ENCODE measurements around the gene GALNT7. TPM values are rescaled to one million over a fixed set of nuclear protein-coding genes. Genes with fewer than 3 reads are reported as not detected.

GALNT7 gene
- total and polyA plus RNA-seq, 2 donors (not counting 3 experiments of a cell fraction or from before 2014, with no cell fraction given), result 19.6 to 54.6 TPM

DNA sequence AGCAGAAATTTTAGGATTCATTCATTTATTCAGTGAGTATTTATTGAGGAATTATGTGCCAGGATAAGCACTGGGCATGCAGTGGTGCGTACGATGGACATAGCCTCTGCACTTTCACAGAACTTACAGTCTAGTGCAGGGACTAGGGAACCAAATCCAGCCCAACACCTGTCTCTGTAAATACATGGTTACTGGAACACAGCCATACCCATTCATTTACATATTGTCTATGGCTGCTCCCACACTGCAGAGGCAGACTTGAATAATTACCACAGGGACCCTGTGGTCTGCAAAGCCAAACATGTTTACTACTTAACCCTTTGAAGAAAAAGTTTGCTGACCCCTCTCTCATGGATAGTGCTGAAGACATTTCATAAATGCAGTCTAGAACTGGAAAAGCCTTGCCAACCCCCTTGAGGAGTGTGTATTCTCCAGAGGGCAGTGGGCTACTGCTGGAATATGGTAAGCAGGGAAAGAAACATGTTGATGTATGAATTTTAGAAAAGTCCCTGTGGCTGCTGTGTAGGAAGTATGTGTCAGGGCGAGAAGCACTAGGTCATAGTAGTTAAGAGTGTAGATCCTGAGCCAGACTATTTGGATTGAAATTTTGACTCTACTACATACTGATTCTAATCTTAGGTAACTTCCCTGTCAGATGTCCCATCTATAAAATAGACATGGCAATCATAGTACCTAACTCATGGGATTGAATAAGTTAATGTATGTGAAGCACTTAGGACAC lies 75.5 kb downstream of the GALNT7 start:
- CTCF ChIA-PET, result no interaction called here
- FAIRE-seq, result no peak
- Histone ChIP-seq H3K4me2 (ENCODE audit: insufficient read depth, low read length) (no peak overlapping the region), H4K20me1 (replicated peaks; ENCODE audit: control insufficient read depth, extremely low read depth, insufficient read depth, low read length) (no peaks in the 10 kb centered on the region), H3K4me1 (ENCODE audit: control insufficient read depth, extremely low read depth, insufficient read depth, low read length) (peaks cover 6% of the 10 kb centered on the region), H3K36me3 (ENCODE audit: control insufficient read depth in 2 of 2, extremely low read depth in 1 of 2, insufficient read depth in 2 of 2, low read length in 2 of 2) (no peaks in the 10 kb centered on the region), H3K79me2 (ENCODE audit: control insufficient read depth, insufficient read depth, low read length) (no peaks in the 10 kb centered on the region), H3K9ac (replicated peaks; ENCODE audit: extremely low read depth, insufficient read depth, low read length) (no peak overlapping the region), H3K9me1 (replicated peaks; ENCODE audit: control insufficient read depth, extremely low read depth, insufficient read depth, low read length) (no peaks in the 10 kb centered on the region), H3K4me3 (replicated peaks in 1 of 3; ENCODE audit: insufficient read depth in 1 of 3, low read depth in 1 of 3, low read length in 3 of 3) (no peak overlapping the region), H3K27ac (ENCODE audit: insufficient read depth, low read depth, low read length) (no peak overlapping the region), H3K27me3 (ENCODE audit: control insufficient read depth in 2 of 2, insufficient read depth in 2 of 2, low read length in 2 of 2) (no peaks in the 10 kb centered on the region), H2AFZ (ENCODE audit: low read depth, low read length) (no peak overlapping the region), H3K9me3 (replicated peaks; ENCODE audit: control insufficient read depth, insufficient read depth, low read length) (no peaks in the 10 kb centered on the region)
- no peak for DNase-seq (ENCODE audit: low read depth, low spot score)
- intact Hi-C loops (cut with micrococcal nuclease), result no loop called here
- no peak for TF ChIP-seq FOS (IDR thresholded peaks at IDR 0.05; ENCODE audit: borderline replicate concordance, insufficient read depth, low read length)
- no peak for TF ChIP-seq MAX (IDR thresholded peaks at IDR 0.05; ENCODE audit: insufficient read depth, insufficient read length)
- TF ChIP-seq, protein P1, sequence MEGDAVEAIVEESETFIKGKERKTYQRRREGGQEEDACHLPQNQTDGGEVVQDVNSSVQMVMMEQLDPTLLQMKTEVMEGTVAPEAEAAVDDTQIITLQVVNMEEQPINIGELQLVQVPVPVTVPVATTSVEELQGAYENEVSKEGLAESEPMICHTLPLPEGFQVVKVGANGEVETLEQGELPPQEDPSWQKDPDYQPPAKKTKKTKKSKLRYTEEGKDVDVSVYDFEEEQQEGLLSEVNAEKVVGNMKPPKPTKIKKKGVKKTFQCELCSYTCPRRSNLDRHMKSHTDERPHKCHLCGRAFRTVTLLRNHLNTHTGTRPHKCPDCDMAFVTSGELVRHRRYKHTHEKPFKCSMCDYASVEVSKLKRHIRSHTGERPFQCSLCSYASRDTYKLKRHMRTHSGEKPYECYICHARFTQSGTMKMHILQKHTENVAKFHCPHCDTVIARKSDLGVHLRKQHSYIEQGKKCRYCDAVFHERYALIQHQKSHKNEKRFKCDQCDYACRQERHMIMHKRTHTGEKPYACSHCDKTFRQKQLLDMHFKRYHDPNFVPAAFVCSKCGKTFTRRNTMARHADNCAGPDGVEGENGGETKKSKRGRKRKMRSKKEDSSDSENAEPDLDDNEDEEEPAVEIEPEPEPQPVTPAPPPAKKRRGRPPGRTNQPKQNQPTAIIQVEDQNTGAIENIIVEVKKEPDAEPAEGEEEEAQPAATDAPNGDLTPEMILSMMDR (IDR thresholded peaks at IDR 0.05; ENCODE audit: extremely low read depth in 1 of 2, insufficient read depth in 1 of 2, low read depth in 1 of 2, low read length in 2 of 2), result no peak
- TF ChIP-seq MYC (IDR thresholded peaks at IDR 0.05; ENCODE audit: low read depth, low read length), result no peak
- TF ChIP-seq EZH2 (IDR thresholded peaks at IDR 0.05; ENCODE audit: borderline replicate concordance, low read depth, low read length, severe bottlenecking), result no peak
- no peak for TF ChIP-seq GATA2 (IDR thresholded peaks at IDR 0.05; ENCODE audit: insufficient read depth, insufficient read length, low read depth, low read length)
- no peak for TF ChIP-seq POLR2A (IDR thresholded peaks at IDR 0.05; ENCODE audit: low read depth, low read length)
- TF ChIP-seq POLR2AphosphoS5 (IDR thresholded peaks at IDR 0.05; ENCODE audit: insufficient read depth, low read depth, low read length), result no peak
- no TSS peak for BruUV-seq (replicated peaks)
- dilution Hi-C loops (cut with MboI; ENCODE audit: extremely low pct_ligation_motif_present, low sequenced_read_pairs), result no loop called here
- POLR2A ChIA-PET, result no interaction called here

Data from endothelial cell of umbilical vein (primary cell).